Muscle of back (tissue), 11 donors: Measurements from ENCODE around the gene MED7. TPM values are rescaled to one million over a fixed set of nuclear protein-coding genes. Genes with fewer than 3 reads are reported as not detected.

Source experiments
- DNase-seq, 3 donors: peaks; one replicate each; pipeline versions ENCODE4 v3.0.0 to v3.0.0-alpha.2; 2013
- polyA plus RNA-seq, 10 donors: library from polyadenylated mRNA; unstranded; fragments of 120-200 nt; gene quantifications; one replicate each; pipeline ENCODE4 v1.2.1, GENCODE V29; 2013; ENCODE audit not compliant: insufficient read length in 10 of 10

Gene MED7
- polyA plus RNA-seq, 10 donors, result 11.2 to 13.7 (median 12.4) TPM

- no peak for DNase-seq
Measured at GRCh38 chr5:157107508-157107907, 35.2 kb downstream of the MED7 start.

- DNase-seq, result peak in 2 of 3 donors; percentile 3 to 17
Measured at GRCh38 chr5:157106630-157107461, 35.8 kb downstream of the MED7 start.

- DNase-seq, result no peak
Measured at GRCh38 chr5:157100140-157100679, 42.5 kb downstream of the MED7 start.

GRCh38 chr5:157088342-157088990 lies 54.2 kb downstream of the MED7 start:
- no peak for DNase-seq

Other genes with a start within 250 kb of the MED7 start
- gene TIMD4, start 179.6 kb downstream of the MED7 start, polyA plus RNA-seq, result 1 to 10 TPM; 1.5 to 7.6 (median 3.3) TPM
- under 1 TPM in 3 of 10 donors, not detected in 7; 0.11 to 0.46 (median 0.16) TPM for gene HAVCR1, start 83.7 kb downstream of the MED7 start, polyA plus RNA-seq
- 1 to 10 TPM; 1.5 to 3.1 (median 2.3) TPM for gene HAVCR2, start 33.8 kb downstream of the MED7 start, polyA plus RNA-seq
- gene GARIN3, start 23.4 kb upstream of the MED7 start, polyA plus RNA-seq, result not detected
- gene ITK, start 38.0 kb upstream of the MED7 start, polyA plus RNA-seq, result 10 to 100 TPM in 1 of 10 donors, 1 to 10 TPM in 1, under 1 TPM in 8; 0.15 to 12.4 (median 0.49) TPM
- gene CYFIP2, start 123.3 kb upstream of the MED7 start, polyA plus RNA-seq, result 10 to 100 TPM in 2 of 10 donors, 1 to 10 TPM in 8; 4.0 to 15.4 (median 7.2) TPM